NCI-H2081 treated with DMSO at 0.1 percent for 48 hours (cell line): ENCODE results near the gene SBSN.

Experiments
- DNase-seq: peaks from one replicate; lab custom pipeline; 2025; lab: John Stamatoyannopoulos, UW

The SBSN gene

DNA sequence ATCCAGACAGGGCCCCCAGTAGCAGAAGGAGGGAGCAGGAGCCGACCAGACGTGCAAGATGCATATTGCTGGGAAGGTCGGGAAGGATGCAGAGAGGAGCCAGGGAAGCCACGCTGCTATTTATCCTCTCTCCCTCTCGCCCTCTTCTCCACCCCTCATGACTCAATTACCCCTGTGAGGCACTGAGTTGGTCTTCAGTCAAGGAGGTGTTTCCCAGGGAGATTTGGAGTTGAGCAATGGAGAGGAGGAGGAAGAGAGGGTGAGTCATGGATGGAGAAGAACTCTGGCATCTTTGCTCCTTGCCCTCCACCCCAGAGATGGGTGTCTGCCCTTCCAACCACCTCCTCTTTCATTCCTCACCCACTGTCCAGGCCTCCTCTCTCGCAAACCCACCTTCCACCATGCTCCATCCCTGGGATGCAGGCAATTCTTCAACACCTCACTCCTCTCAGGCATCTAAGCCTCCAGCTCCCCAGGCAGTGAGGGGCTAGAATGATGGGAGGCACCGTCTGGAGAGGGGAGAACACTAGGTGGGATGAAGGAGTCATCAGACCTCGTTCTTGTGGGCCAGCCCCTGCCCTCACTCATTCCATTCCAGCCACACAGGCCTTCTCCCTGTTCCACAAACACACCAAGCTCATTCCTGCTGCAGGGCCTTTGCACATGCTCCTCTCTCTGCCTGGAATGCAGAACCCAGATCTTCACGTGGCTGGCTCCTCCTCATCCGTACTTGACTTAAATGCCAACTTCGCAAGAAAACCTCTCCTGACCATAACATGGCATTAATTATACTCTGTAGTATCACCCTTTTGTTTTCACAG is at the start of gene SBSN:
Gene SBSN (minus strand): TSS at position 94 of the 821 bp plus-strand sequence. CDS start 30 bp downstream, at position 64.
- DNase-seq: no peak

DNA sequence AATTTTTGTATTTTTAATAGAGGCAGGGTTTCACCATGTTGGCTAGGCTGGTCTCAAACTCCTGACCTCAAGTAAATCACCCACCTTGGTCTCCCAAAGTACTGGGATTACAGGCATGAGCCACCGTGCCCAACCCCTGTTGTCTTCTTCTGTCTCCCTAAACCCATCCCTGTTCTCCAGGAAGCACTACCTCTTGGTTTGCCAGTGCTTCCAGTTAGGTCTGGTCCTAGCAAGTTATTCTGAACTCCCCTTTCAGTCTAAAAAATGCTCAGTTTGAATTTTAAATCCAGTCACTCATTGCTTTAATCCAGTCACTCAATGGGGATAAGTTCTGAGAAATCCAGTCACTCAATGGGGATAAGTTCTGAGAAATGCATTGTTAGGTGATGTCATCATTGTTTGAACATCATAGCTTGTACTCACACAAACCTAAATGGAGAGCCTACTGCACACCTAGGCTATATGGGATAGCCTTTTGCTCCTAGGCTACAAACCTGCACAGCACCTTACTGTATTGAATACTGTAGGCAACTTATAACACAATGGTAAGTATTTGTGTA is 43.4 kb upstream of the SBSN start:
- no peak for DNase-seq

DNA sequence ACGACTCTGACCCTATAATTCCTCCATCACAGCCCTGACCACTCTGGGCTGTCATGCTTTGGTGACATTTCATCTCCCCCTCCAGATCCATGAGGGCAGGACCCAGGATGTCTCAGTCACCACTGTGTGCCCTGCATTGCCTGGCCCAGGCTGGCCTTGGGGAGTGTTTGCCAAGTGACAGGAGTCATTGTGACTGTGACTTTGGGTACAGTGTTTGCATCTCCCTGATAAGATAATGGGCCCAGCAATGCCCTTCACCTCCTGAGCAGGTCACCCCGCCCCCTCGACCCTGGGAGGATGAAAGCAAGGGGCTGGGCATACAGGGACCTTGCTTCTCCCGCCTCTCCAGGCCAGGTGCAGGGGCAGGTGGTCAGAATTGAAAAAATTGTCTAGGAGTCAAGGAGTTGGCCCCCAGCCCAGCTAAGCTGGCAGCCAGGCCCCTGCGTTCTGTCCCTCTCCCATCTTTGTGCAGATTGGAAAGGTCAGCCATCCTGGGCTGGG is 41.2 kb upstream of the SBSN start:
- no peak for DNase-seq

GRCh38 chr19:35566738-35567137 is 38.6 kb upstream of the SBSN start:
- DNase-seq: no peak

- DNase-seq: no peak
Measured at GRCh38 chr19:35565016-35565856, 37.1 kb upstream of the SBSN start.

GRCh38 chr19:35563207-35563829 is 35.2 kb upstream of the SBSN start, which contains the start of gene ATP4A:
ATP4A (minus strand) TSS chr19:35563658; CDS start chr19:35563629, 29 bp downstream.
- no peak for DNase-seq

DNA sequence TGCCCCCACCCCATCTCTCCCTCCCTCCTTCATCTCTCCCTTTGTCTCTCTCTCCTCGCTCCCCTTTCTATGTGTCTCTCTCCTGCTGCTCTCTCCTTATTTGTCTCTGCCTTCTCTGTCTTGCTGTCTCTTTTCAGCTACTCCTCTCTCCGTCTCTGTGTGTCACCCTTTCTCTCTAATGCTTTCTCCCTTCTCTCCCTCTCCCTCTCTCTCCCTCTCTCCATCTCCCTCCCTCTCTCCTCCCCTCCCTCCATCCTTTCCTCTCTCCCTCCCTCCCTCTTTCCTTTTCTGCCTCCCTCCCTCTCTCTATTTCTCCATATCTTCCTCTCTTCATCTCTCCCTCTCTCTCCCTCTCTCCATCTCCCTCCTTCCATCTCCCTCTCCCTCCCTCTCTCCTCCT is 34.7 kb upstream of the SBSN start:
- DNase-seq: no peak

DNA sequence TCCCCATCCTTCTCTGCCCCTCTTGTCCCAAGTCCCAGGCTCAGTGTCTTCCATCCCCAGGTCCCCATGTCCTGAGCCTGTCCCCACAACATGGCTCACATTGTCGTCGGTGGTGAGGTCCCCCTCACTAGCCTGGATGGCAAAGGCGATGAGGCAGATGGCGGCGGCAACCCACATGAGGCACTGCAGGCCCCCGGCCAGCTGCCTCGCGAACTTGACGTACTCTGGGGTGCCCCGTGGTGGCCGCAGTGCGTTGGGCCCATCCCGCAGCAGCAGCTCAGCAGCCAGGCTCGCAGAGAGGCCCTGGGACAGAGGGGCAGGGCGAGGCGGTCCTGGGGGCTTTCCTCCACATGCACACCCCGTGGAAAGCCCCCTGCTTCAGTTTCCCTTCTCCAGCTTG is 34.2 kb upstream of the SBSN start:
- no peak for DNase-seq

GRCh38 chr19:35561436-35561835 is 33.3 kb upstream of the SBSN start:
- no peak for DNase-seq

GRCh38 chr19:35560677-35561076 is 32.6 kb upstream of the SBSN start:
- no peak for DNase-seq

DNA sequence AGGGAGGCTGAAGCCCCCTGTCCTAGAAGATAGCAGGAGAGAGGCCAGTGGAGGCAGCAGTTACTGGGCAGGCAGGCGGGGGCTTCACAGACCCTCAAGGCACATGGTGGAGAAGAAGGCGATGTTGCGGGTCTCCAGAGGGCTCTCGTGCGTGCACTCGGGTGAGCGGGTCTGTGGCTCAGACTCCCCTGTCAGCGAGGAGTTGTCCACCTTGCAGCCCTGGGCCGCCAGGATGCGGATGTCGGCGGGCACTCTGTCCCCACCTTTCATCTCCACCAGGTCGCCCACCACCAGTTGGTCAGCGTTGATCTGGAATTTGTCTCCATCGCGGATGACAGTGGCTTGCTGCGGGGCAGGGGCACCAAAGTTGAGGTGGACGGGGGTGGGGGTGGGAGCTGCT is 32.2 kb upstream of the SBSN start:
- DNase-seq: no peak

DNA sequence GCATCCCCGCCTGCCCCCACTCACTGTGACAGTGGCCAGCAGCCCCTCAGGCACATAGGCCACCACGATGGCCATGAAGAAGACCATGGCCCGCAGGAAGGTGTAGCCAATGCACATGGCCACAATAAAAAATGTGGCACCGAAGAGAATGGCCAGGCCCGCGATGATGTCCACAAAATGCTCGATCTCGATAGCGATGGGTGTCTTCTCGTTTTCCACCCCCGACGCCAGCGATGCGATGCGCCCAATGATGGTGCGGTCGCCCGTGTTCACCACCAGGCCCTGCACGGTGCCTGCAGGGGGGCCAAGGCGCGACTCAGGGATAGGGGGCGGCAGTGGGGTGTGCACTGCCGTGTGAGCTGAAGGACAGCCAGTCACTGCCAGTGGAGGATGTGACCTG is 31.7 kb upstream of the SBSN start:
- no peak for DNase-seq

- DNase-seq: no peak
Measured at GRCh38 chr19:35559281-35559659, 31.2 kb upstream of the SBSN start.

DNA sequence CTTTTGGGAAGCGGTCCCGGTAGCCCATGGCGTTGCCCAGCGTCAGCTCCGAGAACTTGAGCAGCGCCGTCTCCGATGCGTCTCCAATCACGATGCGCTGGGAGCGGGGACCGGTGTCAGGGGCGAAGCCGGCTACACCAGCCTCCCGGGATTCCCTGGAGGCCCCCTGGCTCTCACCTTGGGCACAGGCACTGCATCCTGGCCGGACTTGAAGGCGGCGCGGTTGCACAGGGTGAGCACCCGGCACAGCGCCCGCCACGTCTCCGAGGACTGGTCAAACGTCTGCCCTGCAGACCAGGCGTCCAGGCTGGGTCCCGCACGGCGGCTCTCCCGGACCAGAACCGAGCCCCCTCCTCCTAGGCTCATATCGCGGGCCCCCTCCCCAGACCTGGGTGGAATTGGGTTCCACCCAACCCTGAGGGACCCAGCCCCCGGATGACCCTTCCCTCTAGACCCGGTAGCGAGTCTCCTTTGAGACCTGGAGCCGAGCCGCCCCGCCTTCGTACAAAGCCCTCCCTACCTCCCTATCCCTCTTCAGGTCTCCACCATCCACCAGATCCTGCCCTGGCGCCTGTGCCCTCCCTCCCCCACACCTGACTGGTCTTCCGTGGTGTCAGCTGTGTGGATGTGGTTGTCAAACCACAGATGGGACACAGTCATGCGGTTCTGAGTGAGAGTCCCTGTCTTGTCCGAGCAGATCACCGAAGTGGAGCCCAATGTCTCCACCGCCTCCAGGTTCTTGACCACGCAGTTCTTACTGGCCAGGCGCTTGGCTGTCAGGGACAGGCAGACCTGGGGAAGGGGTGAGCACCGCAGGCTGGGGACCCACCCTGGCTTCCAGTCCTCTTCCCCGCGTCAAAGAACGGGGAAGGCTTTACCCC is 30.5 kb upstream of the SBSN start:
- DNase-seq: no peak

DNA sequence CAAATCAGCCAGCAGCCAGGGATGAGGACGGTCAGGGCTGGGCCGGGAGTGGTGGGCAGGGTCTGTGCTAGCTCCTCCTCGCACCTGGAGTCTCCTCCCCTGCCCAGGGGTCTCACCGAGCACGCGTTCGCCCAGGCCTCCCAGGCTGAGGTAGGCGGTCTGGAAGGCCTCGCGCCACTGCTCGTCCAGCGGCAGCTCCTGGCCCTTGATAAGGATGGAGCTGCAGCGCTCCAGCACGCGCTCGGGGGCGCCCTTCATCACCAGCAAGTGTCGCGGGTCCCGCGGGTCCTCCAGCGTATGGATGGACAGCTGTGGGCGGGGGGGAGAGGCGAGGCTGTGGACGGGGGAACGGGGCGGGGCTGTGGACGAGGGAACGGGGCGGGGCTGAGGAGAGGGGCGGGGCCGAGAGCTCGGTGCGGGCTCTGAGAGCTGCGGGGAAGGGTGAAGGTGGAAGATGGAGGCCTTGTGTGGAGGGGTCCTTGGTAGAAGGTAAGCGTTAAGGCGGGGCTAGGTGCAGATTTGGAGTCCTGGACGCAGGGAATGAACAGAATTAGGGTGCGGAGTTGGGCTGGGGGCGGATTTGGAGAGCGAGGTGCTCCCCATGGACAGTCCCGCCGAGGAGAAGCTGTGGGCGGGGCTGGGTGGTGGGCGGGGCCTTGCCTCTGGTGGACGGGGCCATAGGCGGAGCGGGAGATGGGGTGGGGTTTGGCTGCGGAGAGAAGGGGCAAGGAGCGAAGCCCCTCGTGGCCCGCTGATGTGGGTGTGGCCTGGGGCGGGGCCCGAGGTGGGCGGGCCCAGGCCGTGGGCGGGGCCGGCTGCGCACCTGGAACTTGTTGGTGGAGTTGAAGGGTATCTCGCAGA is 29.7 kb upstream of the SBSN start:
- DNase-seq: no peak

DNA sequence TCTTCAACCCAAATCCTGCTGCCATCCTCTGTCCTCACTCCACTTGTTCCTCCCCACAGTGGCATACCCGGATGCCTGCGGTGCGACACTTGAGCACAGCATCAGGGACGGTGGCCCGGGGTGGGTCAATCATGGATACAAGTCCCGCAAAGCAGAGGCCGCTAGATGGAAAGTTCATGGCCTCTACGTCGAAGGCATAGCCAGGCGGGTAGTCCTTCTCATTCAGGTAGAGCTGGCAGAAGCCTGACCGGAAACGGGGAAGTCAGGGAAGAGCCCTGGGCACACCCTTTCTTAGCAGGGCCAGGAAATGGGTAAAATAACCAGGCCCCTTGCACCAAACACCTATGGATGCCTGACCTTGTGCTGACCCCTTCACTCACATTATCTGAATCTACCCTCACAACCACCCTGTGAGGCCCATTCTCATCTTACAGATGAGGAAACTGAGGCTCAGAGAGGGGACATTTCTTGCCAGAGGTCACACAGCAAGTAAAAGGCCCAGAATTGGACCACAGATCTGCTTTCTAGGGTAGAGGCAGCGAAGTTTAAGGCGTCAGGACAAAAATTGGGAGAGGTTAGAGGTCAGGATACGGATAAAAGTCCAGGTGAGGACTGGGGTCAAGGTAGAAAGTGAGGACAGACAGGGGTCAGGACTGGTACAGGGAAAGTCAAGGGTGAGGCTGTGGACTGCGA is 28.9 kb upstream of the SBSN start:
- no peak for DNase-seq

DNA sequence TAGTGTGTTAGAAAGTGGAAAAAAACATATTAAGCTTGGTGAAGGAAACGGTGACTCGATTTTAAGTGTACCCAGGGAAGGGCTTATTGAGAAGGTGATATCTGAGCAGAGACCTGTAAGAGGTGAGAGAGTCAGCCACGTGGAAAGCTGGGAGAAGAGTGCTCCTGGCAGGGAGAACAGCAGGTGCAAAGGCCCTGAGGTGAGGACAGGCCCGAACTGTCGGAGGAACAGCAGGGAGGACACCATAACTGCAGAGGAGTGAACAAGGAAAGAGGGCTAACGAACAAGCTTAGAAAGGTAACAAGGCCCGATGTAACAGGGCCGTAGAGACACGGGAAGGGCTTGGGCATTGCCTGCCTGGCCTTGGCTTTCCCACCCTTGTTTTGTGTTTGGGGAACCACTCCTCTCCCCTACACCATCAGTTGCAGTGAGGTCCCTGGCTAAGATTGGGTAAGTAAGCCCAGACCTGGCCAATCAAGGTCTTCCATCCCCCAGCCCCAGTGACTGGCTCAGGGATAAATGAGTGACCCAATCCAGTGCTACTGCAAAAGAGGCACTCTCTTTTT is 28.0 kb upstream of the SBSN start:
- DNase-seq: no peak

GRCh38 chr19:35555301-35556005 is 27.3 kb upstream of the SBSN start:
- no peak for DNase-seq

- DNase-seq: no peak
Measured at GRCh38 chr19:35554076-35554475, 26.0 kb upstream of the SBSN start.
